GM12878 (cell line): ENCODE data around the gene SENP5. TPM values are rescaled to one million over a fixed set of nuclear protein-coding genes. Genes with fewer than 3 reads are reported as not detected.

Experiments used
- ATAC-seq: fragments of 200-7000 bp; cut with Tn5 transposase; 3 replicates; pipeline ENCODE4 v1.9.1; 2020; ENCODE audit warnings: mild to moderate bottlenecking, moderate library complexity
- BruUV-seq: library from RNA; stranded (reverse); fragments of 400-500 nt; replicated peaks from 2 replicates; lab custom pipeline; 2021; lab: Mats Ljungman, UMichigan
- CTCF ChIA-PET: fragments of 300-600 bp; sonication (Branson Sonifier 250); formaldehyde crosslinking; extraction: SDS; loops from one replicate; lab custom pipeline; 2021; ENCODE audit warnings: inconsistent platforms; lab: Yijun Ruan, JAX
- POLR2A ChIA-PET: fragments of 350-600 bp; formaldehyde crosslinking; extraction: SDS; loops from one replicate; lab custom pipeline; 2021; ENCODE audit warnings: inconsistent platforms; lab: Charles Lee
- RAD21 ChIA-PET: fragments of 300-600 bp; sonication (Branson Sonifier 250); formaldehyde crosslinking; loops from one replicate; lab custom pipeline; 2023; ENCODE audit warnings: antibody characterized with exemption; ENCODE audit not compliant: unreplicated experiment; lab: Charles Lee
- SMC1A ChIA-PET: fragments of 300-600 bp; sonication (Branson Sonifier 250); formaldehyde crosslinking; loops from one replicate; lab custom pipeline; 2023; ENCODE audit not compliant: unreplicated experiment, uncharacterized antibody; lab: Charles Lee
- DNase-seq: peaks from one replicate; pipeline ENCODE4 v3.0.0-alpha.2; 2011; ENCODE audit warnings: low read depth, low spot score
- FAIRE-seq: peaks from 3 replicates; lab custom pipeline; 2011; peaks lifted over from hg19 to GRCh38; lab: Jason Lieb, UNC
- H2AFZ ChIP-seq: 2 replicates; pipeline ENCODE4 v1.6.0; 2011; ENCODE audit warnings: low read depth, low read length, control low read depth; ENCODE audit not compliant: control insufficient read depth
- H3K27ac ChIP-seq: 2 replicates; pipeline ENCODE4 v1.5.1; 2011; ENCODE audit warnings: control low read depth; ENCODE audit not compliant: control insufficient read depth, insufficient read depth
- H3K27me3 ChIP-seq, 2 experiments: replicated peaks in 1 of 2; 2 replicates each; pipeline versions ENCODE4 v1.6.0 to v1.6.1; 2011; ENCODE audit warnings: low read length in 1 of 2; ENCODE audit not compliant: control insufficient read depth in 2 of 2, insufficient read depth in 2 of 2
- H3K36me3 ChIP-seq, 2 experiments: 2 replicates each; pipeline ENCODE4 v1.5.1; 2011; ENCODE audit warnings: low read length in 1 of 2; ENCODE audit not compliant: control insufficient read depth in 2 of 2, insufficient read depth in 2 of 2
- H3K4me1 ChIP-seq: 2 replicates; pipeline ENCODE4 v1.6.1; 2011; ENCODE audit warnings: mild to moderate bottlenecking, low read length, moderate library complexity, mixed read lengths; ENCODE audit not compliant: control insufficient read depth, insufficient read depth
- H3K4me2 ChIP-seq: 2 replicates; pipeline ENCODE4 v1.6.0; 2011; ENCODE audit warnings: control low read depth; ENCODE audit not compliant: control insufficient read depth, insufficient read depth
- H3K4me3 ChIP-seq: fragments of 200-600 bp; sonication (generic); 2 replicates; pipeline ENCODE4 v1.5.1; 2016
- H3K79me2 ChIP-seq: 2 replicates; pipeline ENCODE4 v1.6.0; 2011; ENCODE audit warnings: low read length; ENCODE audit not compliant: control insufficient read depth, insufficient read depth
- H3K9ac ChIP-seq: 2 replicates; pipeline ENCODE4 v1.8.0; 2011; ENCODE audit warnings: low read length, control low read depth, mixed read lengths; ENCODE audit not compliant: control insufficient read depth, insufficient read depth
- H3K9me3 ChIP-seq: replicated peaks from 3 replicates; pipeline ENCODE4 v1.5.1; 2011; ENCODE audit warnings: mild to moderate bottlenecking, low read length; ENCODE audit not compliant: control insufficient read depth, insufficient read depth
- H4K20me1 ChIP-seq: 2 replicates; pipeline ENCODE4 v1.6.0; 2011; ENCODE audit not compliant: control insufficient read depth, insufficient read depth
- HDAC2 ChIP-seq: fragments of 200-600 bp; sonication (generic); IDR thresholded peaks from 2 replicates; pipeline ENCODE4 v1.6.1; 2017
- MEF2B ChIP-seq: fragments of 450-650 bp; IDR thresholded peaks from 2 replicates; pipeline ENCODE4 v1.6.1; 2018; ENCODE audit warnings: mild to moderate bottlenecking, moderate library complexity; ENCODE audit not compliant: partially characterized antibody, poor library complexity, severe bottlenecking
- NFIC ChIP-seq: IDR thresholded peaks from 2 replicates; pipeline ENCODE4 v1.6.1; 2012; ENCODE audit warnings: low read depth, mild to moderate bottlenecking, inconsistent platforms, low read length, moderate library complexity
- TCF12 ChIP-seq: IDR thresholded peaks from 2 replicates; pipeline ENCODE4 v1.6.1; 2011; ENCODE audit warnings: low read depth, mild to moderate bottlenecking, low read length
- TCF3 ChIP-seq: IDR thresholded peaks from 2 replicates; pipeline ENCODE4 v1.6.1; 2012; ENCODE audit warnings: low read depth, mild to moderate bottlenecking, low read length, borderline replicate concordance; ENCODE audit not compliant: insufficient read depth
- WGBS: methylation state at CpG from one replicate; pipeline ENCODE4 v1.1.6; 2016; ENCODE audit warnings: low lambda C conversion rate; ENCODE audit not compliant: insufficient replicate concordance, insufficient coverage; ENCODE audit errors: missing lambda C conversion rate; 5-methylcytosine and 5-hydroxymethylcytosine counted together
- in situ Hi-C: fragments of 300-500 bp; cut with MboI; formaldehyde crosslinking; loops from 9 replicates; pipeline ENCODE4 v1.14.3; 2018; ENCODE audit warnings: mixed read lengths
- intact Hi-C: fragments of 100-400 bp; cut with micrococcal nuclease; formaldehyde crosslinking; loops from one replicate; pipeline ENCODE4 v1.14.2; 2022; ENCODE audit not compliant: unreplicated experiment
- polyA plus RNA-seq, 11 experiments: library from polyadenylated mRNA; depleted of rRNA in 4 of 11; unstranded in 6 of 11; stranded (reverse) in 5 of 11; fragments of >200 nt; fragmentation: Nextera tagmentation in 4 of 11; fragmentation: Illumina TruSeq in 1 of 11; extraction: Ambion mirVana in 4 of 11; extraction: Trizol in 1 of 11; gene quantifications; 1 replicate in 1 of 11; 2 replicates in 10 of 11; pipeline versions ENCODE4 v1.2.1 to v1.2.3, GENCODE V29; 2011 to 2016; ENCODE audit warnings: inconsistent platforms in 2 of 11, missing spikeins in 2 of 11, low read depth in 1 of 11
- total RNA-seq, 4 experiments: library from RNA; depleted of rRNA in 3 of 4; stranded (reverse); fragments of >200 nt in 3 of 4; fragmentation: Illumina TruSeq in 1 of 4; extraction: Trizol in 1 of 4; gene quantifications; 2 replicates each; pipeline versions ENCODE4 v1.2.1 to v1.2.3, GENCODE V29; 2013 to 2021
- TF ChIP-seq, protein P1 (sequence below): fragments of 450-650 bp; IDR thresholded peaks from 2 replicates; pipeline ENCODE4 v1.6.1; 2017; ENCODE audit warnings: mild to moderate bottlenecking, moderate library complexity

The SENP5 gene
- total and polyA plus RNA-seq, 10 of the 15 experiments (the other 5 are each of a cell fraction or from before 2014, with no cell fraction given), result 6.4 to 28.4 (median 15.6) TPM

DNA sequence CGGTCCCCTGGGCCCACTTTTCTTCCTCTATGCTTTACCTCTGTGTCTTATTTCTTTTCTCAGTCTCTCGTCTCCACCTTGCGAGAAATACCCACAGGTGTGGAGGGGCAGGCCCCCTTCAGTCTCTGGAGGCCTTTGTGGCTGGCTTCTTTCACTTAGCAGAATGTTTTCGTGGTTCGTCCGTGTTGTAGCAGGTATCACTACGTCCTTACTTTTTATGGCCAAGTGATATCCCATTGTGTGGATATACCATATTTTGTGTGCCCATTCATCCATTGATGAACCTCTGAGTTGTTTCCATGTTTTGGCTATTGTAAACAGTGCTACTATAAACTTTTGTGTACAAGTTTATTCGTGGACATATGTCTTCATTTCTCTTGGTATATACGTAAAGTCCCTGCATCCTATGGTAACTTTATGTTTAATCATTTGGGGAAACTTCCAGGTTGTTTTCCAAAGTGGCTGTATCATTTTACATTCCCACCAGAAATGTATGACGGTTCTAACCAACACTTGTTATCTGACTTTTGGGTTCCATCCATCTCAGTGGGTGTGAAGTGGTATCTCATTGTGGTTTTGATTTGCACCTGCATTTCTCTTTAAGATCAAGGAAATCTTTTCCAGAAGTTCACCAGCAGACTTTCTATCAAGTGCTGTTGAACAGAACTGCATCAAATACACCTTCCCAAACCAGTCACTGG is 95.4 kb downstream of the SENP5 start:
- BruUV-seq, result no TSS peak
- TF ChIP-seq HDAC2 (no peak), NFIC (no peak), TCF3 (no peak), TCF12 (no peak), MEF2B (peak; percentile 88)
- TF ChIP-seq, protein P1, sequence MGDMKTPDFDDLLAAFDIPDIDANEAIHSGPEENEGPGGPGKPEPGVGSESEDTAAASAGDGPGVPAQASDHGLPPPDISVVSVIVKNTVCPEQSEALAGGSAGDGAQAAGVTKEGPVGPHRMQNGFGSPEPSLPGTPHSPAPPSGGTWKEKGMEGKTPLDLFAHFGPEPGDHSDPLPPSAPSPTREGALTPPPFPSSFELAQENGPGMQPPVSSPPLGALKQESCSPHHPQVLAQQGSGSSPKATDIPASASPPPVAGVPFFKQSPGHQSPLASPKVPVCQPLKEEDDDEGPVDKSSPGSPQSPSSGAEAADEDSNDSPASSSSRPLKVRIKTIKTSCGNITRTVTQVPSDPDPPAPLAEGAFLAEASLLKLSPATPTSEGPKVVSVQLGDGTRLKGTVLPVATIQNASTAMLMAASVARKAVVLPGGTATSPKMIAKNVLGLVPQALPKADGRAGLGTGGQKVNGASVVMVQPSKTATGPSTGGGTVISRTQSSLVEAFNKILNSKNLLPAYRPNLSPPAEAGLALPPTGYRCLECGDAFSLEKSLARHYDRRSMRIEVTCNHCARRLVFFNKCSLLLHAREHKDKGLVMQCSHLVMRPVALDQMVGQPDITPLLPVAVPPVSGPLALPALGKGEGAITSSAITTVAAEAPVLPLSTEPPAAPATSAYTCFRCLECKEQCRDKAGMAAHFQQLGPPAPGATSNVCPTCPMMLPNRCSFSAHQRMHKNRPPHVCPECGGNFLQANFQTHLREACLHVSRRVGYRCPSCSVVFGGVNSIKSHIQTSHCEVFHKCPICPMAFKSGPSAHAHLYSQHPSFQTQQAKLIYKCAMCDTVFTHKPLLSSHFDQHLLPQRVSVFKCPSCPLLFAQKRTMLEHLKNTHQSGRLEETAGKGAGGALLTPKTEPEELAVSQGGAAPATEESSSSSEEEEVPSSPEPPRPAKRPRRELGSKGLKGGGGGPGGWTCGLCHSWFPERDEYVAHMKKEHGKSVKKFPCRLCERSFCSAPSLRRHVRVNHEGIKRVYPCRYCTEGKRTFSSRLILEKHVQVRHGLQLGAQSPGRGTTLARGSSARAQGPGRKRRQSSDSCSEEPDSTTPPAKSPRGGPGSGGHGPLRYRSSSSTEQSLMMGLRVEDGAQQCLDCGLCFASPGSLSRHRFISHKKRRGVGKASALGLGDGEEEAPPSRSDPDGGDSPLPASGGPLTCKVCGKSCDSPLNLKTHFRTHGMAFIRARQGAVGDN, result peak; percentile 21; the same call in 1 of the 2 replicates
- no peaks in the 10 kb centered on the region; the same call in 1 of the 2 replicates for H3K4me1 ChIP-seq
- DNase-seq (no peak), FAIRE-seq (no peak), ATAC-seq (peak; percentile 34; the same call in 2 of the 3 replicates)
- ChIA-PET SMC1A (interaction anchor here (1.2 kb wide), 1 partner anchor 128 kb away, joined by 4 read pairs; no protein-coding TSS in a partner anchor), POLR2A (no interaction called here), CTCF (no interaction called here), RAD21 (interaction anchor here (0.9 kb wide), 1 partner anchor 89 kb away, joined by 3 read pairs; no protein-coding TSS in a partner anchor)
- H3K27ac ChIP-seq, result no peak overlapping the region
- no peaks in the 10 kb centered on the region for H4K20me1 ChIP-seq
- H3K4me2 ChIP-seq, result 0 out of 2 replicates have a peak overlapping the region, but pooled peaks have one; percentile 0
- no peak overlapping the region for H3K4me3 ChIP-seq
- H3K36me3 ChIP-seq, result no peaks in the 10 kb centered on the region
- WGBS, result 39% methylated on average over 10 of the region's 10 CpGs
- intact Hi-C loops (no loop called here), in situ Hi-C loops (no loop called here)
- no peaks in the 10 kb centered on the region for H3K27me3 ChIP-seq
- H3K9me3 ChIP-seq, result peaks cover 14% of the 10 kb centered on the region; the same call in 1 of the 3 replicates
- peak overlapping the region; percentile 40 for H2AFZ ChIP-seq
- H3K79me2 ChIP-seq, result no peaks in the 10 kb centered on the region
- H3K9ac ChIP-seq, result no peak overlapping the region
